Activated CD8-positive, alpha-beta T cell treated with anti-CD3 and anti-CD28 coated beads, Interleukin-2, amount 10 ng/mL, durations not matched to agents 7 days and 5 days (primary cell): Measurements from ENCODE around the gene CXorf38. TPM values are rescaled to one million over a fixed set of nuclear protein-coding genes. Genes with fewer than 3 reads are reported as not detected.

Source experiments
- ATAC-seq: fragments of 150-1000 bp; cut with Tn5 transposase; one replicate; pipeline ENCODE4 v1.10.0; 2021; ENCODE audit warnings: moderate library complexity
- CTCF ChIA-PET: fragments of 350-600 bp; sonication (Branson Sonifier 250); formaldehyde crosslinking; loops from one replicate; lab custom pipeline; 2021; ENCODE audit warnings: antibody characterized with exemption; lab: Charles Lee
- POLR2A ChIA-PET: fragments of 350-600 bp; sonication (Branson Sonifier 250); formaldehyde crosslinking; loops from one replicate; lab custom pipeline; 2021; ENCODE audit warnings: antibody characterized with exemption; lab: Charles Lee
- DNase-seq: peaks from one replicate; pipeline ENCODE4 v3.0.0-alpha.2; 2020
- H3K27ac Mint-ChIP-seq: one replicate; pipeline ENCODE4 v1.8.0; 2021; ENCODE audit warnings: mild to moderate bottlenecking, mixed read lengths
- H3K27me3 Mint-ChIP-seq: one replicate; pipeline ENCODE4 v1.8.0; 2021; ENCODE audit warnings: low read depth, mixed read lengths
- H3K36me3 Mint-ChIP-seq: one replicate; pipeline ENCODE4 v1.8.0; 2021; ENCODE audit warnings: low read depth, mixed read lengths
- H3K4me1 Mint-ChIP-seq: one replicate; pipeline ENCODE4 v1.8.0; 2021; ENCODE audit warnings: low read depth, mixed read lengths
- H3K4me3 Mint-ChIP-seq: one replicate; pipeline ENCODE4 v1.8.0; 2021; ENCODE audit warnings: mild to moderate bottlenecking, mixed read lengths
- H3K9me3 Mint-ChIP-seq: one replicate; pipeline ENCODE4 v1.8.0; 2022; ENCODE audit warnings: mixed read lengths; ENCODE audit not compliant: insufficient read depth
- total RNA-seq, 2 experiments: library from RNA; stranded (reverse); gene quantifications; one replicate each; pipeline ENCODE4 v1.2.3, GENCODE V29; 2021

CXorf38 gene
- total RNA-seq: 10 to 100 TPM; 19.3 to 19.9 TPM

GRCh38 chrX:40647307-40648197, at the start of gene CXorf38:
TSS of gene CXorf38 (minus strand) at chrX:40647561. CDS start at chrX:40647520, 41 bp downstream.
- Mint-ChIP-seq H3K4me3 (peak within 1 kb of the TSS; percentile 94), H3K27me3 (no peaks in the 10 kb centered on the region), H3K9me3 (no peaks in the 10 kb centered on the region), H3K4me1 (peaks cover 12% of the 10 kb centered on the region), H3K36me3 (peaks cover 27% of the 10 kb centered on the region), H3K27ac (peak within 1 kb of the TSS; percentile 96)
- CTCF ChIA-PET: interaction anchor here (1.1 to 3.8 kb wide), 5 partner anchors 88 to 467 kb away, joined by 3 to 20 read pairs (median 4); partner anchors contain the start of gene MED14
- DNase-seq (peak; percentile 92), ATAC-seq (peak; percentile 81)
- POLR2A ChIA-PET: interaction anchor here (1.5 kb wide), 1 partner anchor 438 kb away, joined by 4 read pairs; the partner anchor contains the start of gene USP9X

- CTCF ChIA-PET: no interaction called here
Measured at GRCh38 chrX:40694802-40695201, 47.4 kb upstream of the CXorf38 start.

GRCh38 chrX:40688929-40689328, 41.6 kb upstream of the CXorf38 start:
- Mint-ChIP-seq H3K9me3 (no peaks in the 10 kb centered on the region), H3K36me3 (peaks cover 48% of the 10 kb centered on the region), H3K27ac (no peak overlapping the region), H3K4me1 (peaks cover 7% of the 10 kb centered on the region), H3K4me3 (no peak overlapping the region), H3K27me3 (no peaks in the 10 kb centered on the region)
- POLR2A ChIA-PET: no interaction called here
- DNase-seq (no peak), ATAC-seq (no peak)
- CTCF ChIA-PET: no interaction called here

More at GRCh38 chrX:40694802-40695201, 47.4 kb upstream of the CXorf38 start:
- no peaks in the 10 kb centered on the region for H3K9me3 Mint-ChIP-seq
- POLR2A ChIA-PET: no interaction called here
- ATAC-seq: no peak
- no peaks in the 10 kb centered on the region for H3K27me3 Mint-ChIP-seq
- H3K36me3 Mint-ChIP-seq: peaks cover 35% of the 10 kb centered on the region
- DNase-seq: no peak
- no peaks in the 10 kb centered on the region for H3K4me1 Mint-ChIP-seq
- no peak overlapping the region for H3K4me3 Mint-ChIP-seq
- H3K27ac Mint-ChIP-seq: no peak overlapping the region

GRCh38 chrX:40687169-40687568, 39.8 kb upstream of the CXorf38 start:
- no peak for DNase-seq
- ChIA-PET POLR2A (no interaction called here), CTCF (interaction anchor here (0.8 to 1.4 kb wide), 2 partner anchors 27 to 35 kb away, joined by 5 read pairs; no protein-coding TSS in a partner anchor)
- H3K4me1 Mint-ChIP-seq: peaks cover 9% of the 10 kb centered on the region
- ATAC-seq: no peak
- H3K4me3 Mint-ChIP-seq: no peak overlapping the region
- peaks cover 39% of the 10 kb centered on the region for H3K36me3 Mint-ChIP-seq
- no peaks in the 10 kb centered on the region for H3K27me3 Mint-ChIP-seq
- H3K27ac Mint-ChIP-seq: no peak overlapping the region
- no peaks in the 10 kb centered on the region for H3K9me3 Mint-ChIP-seq

GRCh38 chrX:40685362-40685918, 38.1 kb upstream of the CXorf38 start:
- Mint-ChIP-seq H3K4me1 (peaks cover 9% of the 10 kb centered on the region), H3K4me3 (no peak overlapping the region), H3K27me3 (no peaks in the 10 kb centered on the region), H3K9me3 (no peaks in the 10 kb centered on the region), H3K36me3 (peaks cover 31% of the 10 kb centered on the region), H3K27ac (no peak overlapping the region)
- ChIA-PET CTCF (interaction anchor here (0.7 to 1.1 kb wide), 4 partner anchors 18 to 109 kb away, joined by 3 to 4 read pairs (median 3); no protein-coding TSS in a partner anchor), POLR2A (interaction anchor here (0.7 kb wide), 1 partner anchor 52 kb away, joined by 3 read pairs; no protein-coding TSS in a partner anchor)
- ATAC-seq (no peak), DNase-seq (no peak)

GRCh38 chrX:40684092-40684491, 36.7 kb upstream of the CXorf38 start:
- peaks cover 9% of the 10 kb centered on the region for H3K4me1 Mint-ChIP-seq
- POLR2A ChIA-PET: no interaction called here
- DNase-seq (no peak), ATAC-seq (no peak)
- CTCF ChIA-PET: interaction anchor here (1.1 to 1.6 kb wide), 3 partner anchors 20 to 496 kb away, joined by 3 to 6 read pairs (median 3); no protein-coding TSS in a partner anchor
- H3K4me3 Mint-ChIP-seq: no peak overlapping the region
- H3K27ac Mint-ChIP-seq: no peak overlapping the region
- H3K27me3 Mint-ChIP-seq: no peaks in the 10 kb centered on the region
- no peaks in the 10 kb centered on the region for H3K9me3 Mint-ChIP-seq
- peaks cover 40% of the 10 kb centered on the region for H3K36me3 Mint-ChIP-seq

GRCh38 chrX:40683245-40683644, 35.9 kb upstream of the CXorf38 start:
- ChIA-PET POLR2A (no interaction called here), CTCF (interaction anchor here (1.3 to 1.6 kb wide), 2 partner anchors 111 to 497 kb away, joined by 3 to 6 read pairs; no protein-coding TSS in a partner anchor)
- Mint-ChIP-seq H3K36me3 (peaks cover 38% of the 10 kb centered on the region), H3K27me3 (no peaks in the 10 kb centered on the region), H3K27ac (no peak overlapping the region), H3K4me1 (peaks cover 10% of the 10 kb centered on the region), H3K9me3 (no peaks in the 10 kb centered on the region), H3K4me3 (no peak overlapping the region)
- ATAC-seq (no peak), DNase-seq (no peak)

- Mint-ChIP-seq H3K9me3 (no peaks in the 10 kb centered on the region), H3K4me3 (no peak overlapping the region), H3K36me3 (peaks cover 30% of the 10 kb centered on the region), H3K4me1 (no peaks in the 10 kb centered on the region), H3K27me3 (no peaks in the 10 kb centered on the region), H3K27ac (no peak overlapping the region)
- ATAC-seq: no peak
- DNase-seq: no peak
- ChIA-PET POLR2A (no interaction called here), CTCF (no interaction called here)
Measured at GRCh38 chrX:40671126-40671525, 23.8 kb upstream of the CXorf38 start.

GRCh38 chrX:40663880-40664630, 16.7 kb upstream of the CXorf38 start:
- Mint-ChIP-seq H3K36me3 (peaks cover 41% of the 10 kb centered on the region), H3K9me3 (no peaks in the 10 kb centered on the region)

GRCh38 chrX:40663078-40663740, 15.8 kb upstream of the CXorf38 start:
- Mint-ChIP-seq H3K27ac (peak overlapping the region; percentile 67), H3K4me3 (no peak overlapping the region), H3K27me3 (no peaks in the 10 kb centered on the region), H3K36me3 (peaks cover 41% of the 10 kb centered on the region), H3K9me3 (no peaks in the 10 kb centered on the region), H3K4me1 (peaks cover 15% of the 10 kb centered on the region)
- CTCF ChIA-PET: interaction anchor here (1.5 to 1.7 kb wide), 2 partner anchors 11 to 22 kb away, joined by 4 to 8 read pairs; no protein-coding TSS in a partner anchor
- DNase-seq (no peak), ATAC-seq (peak; percentile 39)
- POLR2A ChIA-PET: no interaction called here

More at GRCh38 chrX:40663880-40664630, 16.7 kb upstream of the CXorf38 start:
- H3K27ac Mint-ChIP-seq: peak overlapping the region; percentile 43
- H3K4me1 Mint-ChIP-seq: peaks cover 15% of the 10 kb centered on the region
- POLR2A ChIA-PET: no interaction called here
- no peak overlapping the region for H3K4me3 Mint-ChIP-seq
- no peaks in the 10 kb centered on the region for H3K27me3 Mint-ChIP-seq
- no peak for ATAC-seq
- DNase-seq: no peak
- CTCF ChIA-PET: interaction anchor here (0.5 to 1.7 kb wide), 3 partner anchors 12 to 130 kb away, joined by 3 to 8 read pairs (median 4); no protein-coding TSS in a partner anchor
